Measurements from ENCODE around the gene KRTAP5-10.
"Not testable (repeated sequence)": the region's sequence is repeated elsewhere in the genome, so short reads cannot be mapped to it uniquely, and the experiment has no call there.

GRCh38 chr11:71589546-71589920, 24.2 kb downstream of the KRTAP5-10 start:
- not testable (repeated sequence) for TF ChIP-seq CTCF (conservative IDR thresholded peaks at IDR 0.05); ZFX (IDR thresholded peaks at IDR 0.05)

Data from C4-2B (cell line).